ENCODE data around the gene MRPL19. TPM values are rescaled to one million over a fixed set of nuclear protein-coding genes. Genes with fewer than 3 reads are reported as not detected.

Gene MRPL19
- total RNA-seq, 2 donors from 2014 or later: 36.0 to 42.4 TPM

- Histone ChIP-seq H3K36me3 (no peaks in the 10 kb centered on the region), H3K4me1 (ENCODE audit: control insufficient read depth in 1 of 2, low read depth in 2 of 2) (peaks cover 0 to 14% of the 10 kb centered on the region in 2 donors), H3K9me3 (no peaks in the 10 kb centered on the region), H3K27me3 (replicated peaks; ENCODE audit: insufficient read depth) (no peaks in the 10 kb centered on the region), H3K4me3 (peak overlapping the region; percentile 84), H3K27ac (peak overlapping the region; percentile 24 to 32)
- ATAC-seq (ENCODE audit: insufficient number of reproducible peaks, low FRiP score, low read depth) (no peak), DNase-seq (ENCODE audit: low spot score) (no peak)
- TF ChIP-seq CTCF (IDR thresholded peaks at IDR 0.05): no peak
Observed at GRCh38 chr2:75646090-75646582, 447 bp upstream of the MRPL19 start.

GRCh38 chr2:75647771-75648170 lies 1.2 kb downstream of the MRPL19 start:
- Histone ChIP-seq H3K27ac (no peak overlapping the region), H3K36me3 (peaks cover 9% of the 10 kb centered on the region), H3K4me1 (ENCODE audit: control insufficient read depth in 1 of 2, low read depth in 2 of 2) (peaks cover 0 to 14% of the 10 kb centered on the region in 2 donors), H3K9me3 (no peaks in the 10 kb centered on the region), H3K27me3 (replicated peaks; ENCODE audit: insufficient read depth) (no peaks in the 10 kb centered on the region), H3K4me3 (peak overlapping the region; percentile 84)
- ATAC-seq (ENCODE audit: insufficient number of reproducible peaks, low FRiP score, low read depth) (no peak), DNase-seq (ENCODE audit: low spot score) (no peak)
- TF ChIP-seq CTCF (IDR thresholded peaks at IDR 0.05): peak; percentile 11

GRCh38 chr2:75654012-75654411 lies 7.4 kb downstream of the MRPL19 start:
- H3K27me3 ChIP-seq (replicated peaks; ENCODE audit: insufficient read depth): no peaks in the 10 kb centered on the region
- no peak for TF ChIP-seq CTCF (IDR thresholded peaks at IDR 0.05)
- no peak overlapping the region for H3K4me3 ChIP-seq
- H3K9me3 ChIP-seq: no peaks in the 10 kb centered on the region
- ATAC-seq (ENCODE audit: insufficient number of reproducible peaks, low FRiP score, low read depth) (no peak), DNase-seq (ENCODE audit: low spot score) (no peak)
- H3K27ac ChIP-seq: no peak overlapping the region
- H3K36me3 ChIP-seq: peaks cover 33% of the 10 kb centered on the region
- H3K4me1 ChIP-seq (ENCODE audit: control insufficient read depth in 1 of 2, low read depth in 2 of 2): no peaks in the 10 kb centered on the region

- Histone ChIP-seq H3K4me3 (no peak overlapping the region), H3K9me3 (no peaks in the 10 kb centered on the region), H3K27ac (no peak overlapping the region), H3K36me3 (peaks cover 40% of the 10 kb centered on the region), H3K27me3 (replicated peaks; ENCODE audit: insufficient read depth) (no peaks in the 10 kb centered on the region), H3K4me1 (ENCODE audit: control insufficient read depth in 1 of 2, low read depth in 2 of 2) (no peaks in the 10 kb centered on the region)
- no peak for TF ChIP-seq CTCF (IDR thresholded peaks at IDR 0.05)
- ATAC-seq (ENCODE audit: insufficient number of reproducible peaks, low FRiP score, low read depth): no peak
- no peak for DNase-seq (ENCODE audit: low spot score)
Observed at GRCh38 chr2:75655861-75656260, 9.3 kb downstream of the MRPL19 start.

GRCh38 chr2:75656563-75656962 lies 10.0 kb downstream of the MRPL19 start:
- Histone ChIP-seq H3K4me3 (no peak overlapping the region), H3K27ac (no peak overlapping the region), H3K27me3 (replicated peaks; ENCODE audit: insufficient read depth) (no peaks in the 10 kb centered on the region), H3K4me1 (ENCODE audit: control insufficient read depth in 1 of 2, low read depth in 2 of 2) (no peaks in the 10 kb centered on the region), H3K9me3 (no peaks in the 10 kb centered on the region), H3K36me3 (peaks cover 42% of the 10 kb centered on the region)
- ATAC-seq (ENCODE audit: insufficient number of reproducible peaks, low FRiP score, low read depth): no peak
- DNase-seq (ENCODE audit: low spot score): no peak
- TF ChIP-seq CTCF (IDR thresholded peaks at IDR 0.05): no peak

Data from thoracic aorta (tissue), 2 donors.